Activated T-cell treated with anti-CD3 and anti-CD28 coated beads, Interleukin-2, amount 50 U/mL, for 72 hours (primary cell): ENCODE measurements around the gene GLT1D1. TPM values are rescaled to one million over a fixed set of nuclear protein-coding genes. Genes with fewer than 3 reads are reported as not detected.
A peak's percentile ranks its signal among the peaks of the same experiment; 100 is the strongest.
"Not testable (repeated sequence)": the region's sequence is repeated elsewhere in the genome, so short reads cannot be mapped to it uniquely, and the experiment has no call there.

ENCODE experiments used
- ATAC-seq, 2 donors: fragments of 150-1000 bp; cut with Tn5 transposase; replicated peaks in 1 of 2; 2 replicates each; pipeline ENCODE4 v1.10.0; 2021; ENCODE audit warnings: moderate library complexity in 2 of 2, mild to moderate bottlenecking in 1 of 2
- DNase-seq, 2 donors: peaks; one replicate each; pipeline ENCODE4 v3.0.0; 2021 to 2022; ENCODE audit warnings: mixed read lengths in 1 of 2
- H3K27ac Mint-ChIP-seq: one replicate; pipeline ENCODE4 v1.8.0; 2022; ENCODE audit warnings: mild to moderate bottlenecking, moderate library complexity, mixed read lengths
- H3K27me3 Mint-ChIP-seq: one replicate; pipeline ENCODE4 v1.8.0; 2022; ENCODE audit warnings: low read depth, mixed read lengths
- H3K36me3 Mint-ChIP-seq, 2 donors: one replicate each; pipeline ENCODE4 v1.8.0; 2022; ENCODE audit warnings: mixed read lengths in 2 of 2, mild to moderate bottlenecking in 1 of 2; ENCODE audit not compliant: insufficient read depth in 2 of 2
- H3K4me1 Mint-ChIP-seq: one replicate; pipeline ENCODE4 v1.8.0; 2022; ENCODE audit warnings: low read depth, mixed read lengths
- H3K4me3 Mint-ChIP-seq, 2 donors: one replicate each; pipeline ENCODE4 v1.8.0; 2022; ENCODE audit warnings: mild to moderate bottlenecking in 2 of 2, mixed read lengths in 2 of 2, moderate library complexity in 2 of 2
- H3K9me3 Mint-ChIP-seq, 2 donors: one replicate each; pipeline ENCODE4 v1.8.0; 2022; ENCODE audit warnings: mixed read lengths in 2 of 2
- total RNA-seq, 2 donors: library from RNA; stranded (reverse); gene quantifications; one replicate each; pipeline ENCODE4 v1.2.3, GENCODE V29; 2022

The GLT1D1 gene
- total RNA-seq, result under 1 TPM in 1 of 2 donors, not detected in 1; 0.41 TPM

GRCh38 chr12:128852885-128853599 is at the start of gene GLT1D1:
GLT1D1 (plus strand) TSS chr12:128853478; CDS start chr12:128853582, 104 bp downstream.
- no peaks in the 10 kb centered on the region for H3K4me1 Mint-ChIP-seq
- H3K4me3 Mint-ChIP-seq, result peak within 1 kb of the TSS in 1 of 2 donors; percentile 59
- H3K36me3 Mint-ChIP-seq, result no peaks in the 10 kb centered on the region
- DNase-seq (no peak), ATAC-seq (no peak)
- no peaks in the 10 kb centered on the region for H3K9me3 Mint-ChIP-seq
- H3K27ac Mint-ChIP-seq, result no peak within 1 kb of the TSS
- H3K27me3 Mint-ChIP-seq, result peaks cover 31% of the 10 kb centered on the region

GRCh38 chr12:128803788-128804187 is 49.5 kb upstream of the GLT1D1 start:
- Mint-ChIP-seq H3K27me3 (no peaks in the 10 kb centered on the region), H3K4me3 (no peak overlapping the region), H3K4me1 (peaks cover 8% of the 10 kb centered on the region), H3K36me3 (peaks cover 14 to 41% of the 10 kb centered on the region in 2 donors), H3K9me3 (no peaks in the 10 kb centered on the region), H3K27ac (no peak overlapping the region)
- no peak for ATAC-seq
- DNase-seq, result no peak

GRCh38 chr12:128804762-128805161 is 48.5 kb upstream of the GLT1D1 start:
- no peaks in the 10 kb centered on the region for H3K9me3 Mint-ChIP-seq
- no peak overlapping the region for H3K4me3 Mint-ChIP-seq
- H3K27me3 Mint-ChIP-seq, result no peaks in the 10 kb centered on the region
- H3K27ac Mint-ChIP-seq, result no peak overlapping the region
- ATAC-seq, result no peak
- H3K4me1 Mint-ChIP-seq, result peaks cover 8% of the 10 kb centered on the region
- no peak for DNase-seq
- H3K36me3 Mint-ChIP-seq, result peaks cover 14 to 41% of the 10 kb centered on the region in 2 donors

- H3K36me3 Mint-ChIP-seq, result peaks cover 13 to 37% of the 10 kb centered on the region in 2 donors
- not testable (repeated sequence) for H3K27me3 Mint-ChIP-seq, H3K9me3 Mint-ChIP-seq, DNase-seq, ATAC-seq, H3K4me3 Mint-ChIP-seq, H3K27ac Mint-ChIP-seq
- H3K4me1 Mint-ChIP-seq, result peaks cover 14% of the 10 kb centered on the region
Observed at GRCh38 chr12:128805406-128805805, 47.9 kb upstream of the GLT1D1 start.

- H3K27me3 Mint-ChIP-seq, result no peaks in the 10 kb centered on the region
- no peak for ATAC-seq
- H3K4me1 Mint-ChIP-seq, result peaks cover 26% of the 10 kb centered on the region
- DNase-seq, result no peak
- H3K27ac Mint-ChIP-seq, result no peak overlapping the region
- no peaks in the 10 kb centered on the region for H3K9me3 Mint-ChIP-seq
- peaks cover 12 to 33% of the 10 kb centered on the region in 2 donors for H3K36me3 Mint-ChIP-seq
- H3K4me3 Mint-ChIP-seq, result no peak overlapping the region
Observed at GRCh38 chr12:128806573-128806972, 46.7 kb upstream of the GLT1D1 start.

- no peaks in the 10 kb centered on the region for H3K27me3 Mint-ChIP-seq
- no peak overlapping the region for H3K4me3 Mint-ChIP-seq
- DNase-seq (no peak), ATAC-seq (no peak)
- peaks cover 14 to 33% of the 10 kb centered on the region in 2 donors for H3K36me3 Mint-ChIP-seq
- H3K4me1 Mint-ChIP-seq, result peaks cover 29% of the 10 kb centered on the region
- no peak overlapping the region for H3K27ac Mint-ChIP-seq
- H3K9me3 Mint-ChIP-seq, result no peaks in the 10 kb centered on the region
Observed at GRCh38 chr12:128807161-128807724, 46.0 kb upstream of the GLT1D1 start.

GRCh38 chr12:128808651-128809050 is 44.6 kb upstream of the GLT1D1 start:
- H3K36me3 Mint-ChIP-seq, result peaks cover 11 to 27% of the 10 kb centered on the region in 2 donors
- no peak overlapping the region for H3K4me3 Mint-ChIP-seq
- ATAC-seq (no peak), DNase-seq (no peak)
- H3K27ac Mint-ChIP-seq, result no peak overlapping the region
- H3K9me3 Mint-ChIP-seq, result no peaks in the 10 kb centered on the region
- H3K4me1 Mint-ChIP-seq, result peaks cover 39% of the 10 kb centered on the region
- H3K27me3 Mint-ChIP-seq, result no peaks in the 10 kb centered on the region

- Mint-ChIP-seq H3K4me1 (peaks cover 42% of the 10 kb centered on the region), H3K4me3 (peak overlapping the region; percentile 55 to 84), H3K27ac (peak overlapping the region; percentile 82), H3K27me3 (no peaks in the 10 kb centered on the region), H3K36me3 (peaks cover 14 to 28% of the 10 kb centered on the region in 2 donors), H3K9me3 (no peaks in the 10 kb centered on the region)
- peak; percentile 61 to 65 for DNase-seq
- ATAC-seq, result peak; percentile 93 to 94
Observed at GRCh38 chr12:128810182-128811127, 42.8 kb upstream of the GLT1D1 start.

- Mint-ChIP-seq H3K4me3 (peak overlapping the region; percentile 32 to 76), H3K4me1 (peaks cover 48% of the 10 kb centered on the region), H3K9me3 (no peaks in the 10 kb centered on the region), H3K27ac (peak overlapping the region; percentile 45), H3K36me3 (peaks cover 14 to 22% of the 10 kb centered on the region in 2 donors), H3K27me3 (no peaks in the 10 kb centered on the region)
- peak in 1 of 2 donors; percentile 17 for ATAC-seq
- no peak for DNase-seq
Observed at GRCh38 chr12:128811806-128812205, 41.5 kb upstream of the GLT1D1 start.

GRCh38 chr12:128813392-128813791 is 39.9 kb upstream of the GLT1D1 start:
- Mint-ChIP-seq H3K27ac (no peak overlapping the region), H3K4me1 (peaks cover 64% of the 10 kb centered on the region), H3K9me3 (no peaks in the 10 kb centered on the region), H3K36me3 (peaks cover 14 to 19% of the 10 kb centered on the region in 2 donors), H3K27me3 (no peaks in the 10 kb centered on the region), H3K4me3 (no peak overlapping the region)
- no peak for ATAC-seq
- DNase-seq, result no peak

- peaks cover 69% of the 10 kb centered on the region for H3K4me1 Mint-ChIP-seq
- DNase-seq, result no peak
- no peaks in the 10 kb centered on the region for H3K9me3 Mint-ChIP-seq
- peak overlapping the region; percentile 41 for H3K27ac Mint-ChIP-seq
- peak in 1 of 2 donors; percentile 48 for ATAC-seq
- peaks cover 10 to 15% of the 10 kb centered on the region in 2 donors for H3K36me3 Mint-ChIP-seq
- H3K27me3 Mint-ChIP-seq, result no peaks in the 10 kb centered on the region
- H3K4me3 Mint-ChIP-seq, result peak overlapping the region in 1 of 2 donors; percentile 8
Observed at GRCh38 chr12:128813883-128814282, 39.4 kb upstream of the GLT1D1 start.

- peak overlapping the region; percentile 48 for H3K27ac Mint-ChIP-seq
- no peaks in the 10 kb centered on the region for H3K9me3 Mint-ChIP-seq
- no peak for ATAC-seq
- peaks cover 76% of the 10 kb centered on the region for H3K4me1 Mint-ChIP-seq
- no peaks in the 10 kb centered on the region for H3K27me3 Mint-ChIP-seq
- DNase-seq, result no peak
- H3K4me3 Mint-ChIP-seq, result peak overlapping the region in 1 of 2 donors; percentile 6
- H3K36me3 Mint-ChIP-seq, result peaks cover 10 to 15% of the 10 kb centered on the region in 2 donors
Observed at GRCh38 chr12:128814411-128815261, 38.6 kb upstream of the GLT1D1 start.
